Left renal pelvis (tissue), 4 donors: ENCODE results near the gene PTPN23. TPM values are rescaled to one million over a fixed set of nuclear protein-coding genes. Genes with fewer than 3 reads are reported as not detected.

Experiments used
- DNase-seq, 4 donors: peaks; one replicate each; pipeline ENCODE4 v3.0.0-alpha.2; 2013; ENCODE audit warnings: low read depth in 4 of 4, low spot score in 3 of 4
- polyA plus RNA-seq, 4 donors: library from polyadenylated mRNA; unstranded; fragments of 120-200 nt; gene quantifications; one replicate each; pipeline ENCODE4 v1.2.1, GENCODE V29; 2013; ENCODE audit not compliant: insufficient read length in 4 of 4

PTPN23 gene
- polyA plus RNA-seq, 4 donors: 21.3 to 35.0 (median 27.2) TPM

- DNase-seq: no peak
Observed at GRCh38 chr3:47404955-47405790, 24.4 kb downstream of the PTPN23 start.

- DNase-seq: no peak
Observed at GRCh38 chr3:47405820-47406761, 25.3 kb downstream of the PTPN23 start.

DNA sequence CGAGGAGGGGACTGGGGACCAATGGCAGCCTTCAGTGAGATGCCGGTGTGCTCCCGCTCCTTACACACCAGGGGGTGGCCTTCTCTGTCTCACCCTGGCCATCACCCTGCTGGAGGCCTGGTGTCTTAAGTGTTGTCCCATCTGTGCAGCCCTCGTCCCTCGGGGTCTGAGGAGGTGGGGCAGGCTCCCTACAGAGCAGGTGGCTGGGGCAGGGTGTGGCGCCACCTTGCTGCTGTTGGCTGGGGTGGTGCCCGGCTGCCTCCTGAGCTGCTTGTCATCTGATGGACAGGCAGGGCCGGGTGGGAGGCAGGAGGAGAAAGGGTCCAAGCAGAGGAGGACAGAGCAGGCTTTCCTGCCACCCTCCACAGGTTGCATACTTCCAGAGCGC, 25.9 kb downstream of the PTPN23 start:
- DNase-seq: no peak

DNA sequence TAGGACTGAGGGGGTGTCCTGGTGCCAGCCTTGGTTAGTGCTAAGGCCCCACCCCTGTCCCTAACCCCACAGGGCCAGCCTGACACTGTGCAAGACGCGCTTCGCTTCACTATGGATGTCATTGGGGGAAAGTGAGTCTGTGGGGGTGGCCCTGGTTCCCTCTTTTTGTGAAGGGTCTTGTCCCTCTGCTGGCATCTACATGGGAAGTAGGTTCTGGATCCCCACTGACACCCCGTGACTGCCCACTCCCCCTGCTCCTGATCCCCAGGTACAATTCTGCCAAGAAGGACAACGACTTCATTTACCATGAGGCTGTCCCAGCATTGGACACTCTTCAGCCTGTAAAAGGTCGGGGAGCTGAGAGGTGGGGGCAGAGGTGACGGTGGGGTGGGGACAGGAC, 26.4 kb downstream of the PTPN23 start:
- no peak for DNase-seq

- no peak for DNase-seq
Observed at GRCh38 chr3:47407896-47408838, 27.3 kb downstream of the PTPN23 start.

GRCh38 chr3:47408839-47409229, 28.0 kb downstream of the PTPN23 start:
- DNase-seq: no peak

- no peak for DNase-seq
Observed at GRCh38 chr3:47409284-47409683, 28.5 kb downstream of the PTPN23 start.

DNA sequence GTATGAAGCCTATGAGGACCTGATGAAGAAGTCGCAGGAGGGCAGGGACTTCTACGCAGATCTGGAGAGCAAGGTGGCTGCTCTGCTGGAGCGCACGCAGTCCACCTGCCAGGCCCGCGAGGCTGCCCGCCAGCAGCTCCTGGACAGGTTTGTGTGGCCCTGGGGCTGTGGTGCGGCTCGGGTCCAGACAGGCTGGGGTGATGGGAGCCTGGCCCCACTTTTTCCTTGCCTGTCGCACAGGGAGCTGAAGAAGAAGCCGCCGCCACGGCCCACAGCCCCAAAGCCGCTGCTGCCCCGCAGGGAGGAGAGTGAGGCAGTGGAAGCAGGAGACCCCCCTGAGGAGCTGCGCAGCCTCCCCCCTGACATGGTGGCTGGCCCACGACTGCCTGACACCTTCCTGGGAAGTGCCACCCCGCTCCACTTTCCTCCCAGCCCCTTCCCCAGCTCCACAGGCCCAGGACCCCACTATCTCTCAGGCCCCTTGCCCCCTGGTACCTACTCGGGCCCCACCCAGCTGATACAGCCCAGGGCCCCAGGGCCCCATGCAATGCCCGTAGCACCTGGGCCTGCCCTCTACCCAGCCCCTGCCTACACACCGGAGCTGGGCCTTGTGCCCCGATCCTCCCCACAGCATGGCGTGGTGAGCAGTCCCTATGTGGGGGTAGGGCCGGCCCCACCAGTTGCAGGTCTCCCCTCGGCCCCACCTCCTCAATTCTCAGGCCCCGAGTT, 29.0 kb downstream of the PTPN23 start:
- no peak for DNase-seq

GRCh38 chr3:47410417-47410720, 29.5 kb downstream of the PTPN23 start:
- DNase-seq: no peak

DNA sequence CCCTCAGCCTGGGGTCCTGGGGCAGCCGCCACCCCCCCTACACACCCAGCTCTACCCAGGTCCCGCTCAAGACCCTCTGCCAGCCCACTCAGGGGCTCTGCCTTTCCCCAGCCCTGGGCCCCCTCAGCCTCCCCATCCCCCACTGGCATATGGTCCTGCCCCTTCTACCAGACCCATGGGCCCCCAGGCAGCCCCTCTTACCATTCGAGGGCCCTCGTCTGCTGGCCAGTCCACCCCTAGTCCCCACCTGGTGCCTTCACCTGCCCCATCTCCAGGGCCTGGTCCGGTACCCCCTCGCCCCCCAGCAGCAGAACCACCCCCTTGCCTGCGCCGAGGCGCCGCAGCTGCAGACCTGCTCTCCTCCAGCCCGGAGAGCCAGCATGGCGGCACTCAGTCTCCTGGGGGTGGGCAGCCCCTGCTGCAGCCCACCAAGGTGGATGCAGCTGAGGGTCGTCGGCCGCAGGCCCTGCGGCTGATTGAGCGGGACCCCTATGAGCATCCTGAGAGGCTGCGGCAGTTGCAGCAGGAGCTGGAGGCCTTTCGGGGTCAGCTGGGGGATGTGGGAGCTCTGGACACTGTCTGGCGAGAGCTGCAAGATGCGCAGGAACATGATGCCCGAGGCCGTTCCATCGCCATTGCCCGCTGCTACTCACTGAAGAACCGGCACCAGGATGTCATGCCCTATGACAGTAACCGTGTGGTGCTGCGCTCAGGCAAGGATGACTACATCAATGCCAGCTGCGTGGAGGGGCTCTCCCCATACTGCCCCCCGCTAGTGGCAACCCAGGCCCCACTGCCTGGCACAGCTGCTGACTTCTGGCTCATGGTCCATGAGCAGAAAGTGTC, 30.2 kb downstream of the PTPN23 start:
- no peak for DNase-seq

DNA sequence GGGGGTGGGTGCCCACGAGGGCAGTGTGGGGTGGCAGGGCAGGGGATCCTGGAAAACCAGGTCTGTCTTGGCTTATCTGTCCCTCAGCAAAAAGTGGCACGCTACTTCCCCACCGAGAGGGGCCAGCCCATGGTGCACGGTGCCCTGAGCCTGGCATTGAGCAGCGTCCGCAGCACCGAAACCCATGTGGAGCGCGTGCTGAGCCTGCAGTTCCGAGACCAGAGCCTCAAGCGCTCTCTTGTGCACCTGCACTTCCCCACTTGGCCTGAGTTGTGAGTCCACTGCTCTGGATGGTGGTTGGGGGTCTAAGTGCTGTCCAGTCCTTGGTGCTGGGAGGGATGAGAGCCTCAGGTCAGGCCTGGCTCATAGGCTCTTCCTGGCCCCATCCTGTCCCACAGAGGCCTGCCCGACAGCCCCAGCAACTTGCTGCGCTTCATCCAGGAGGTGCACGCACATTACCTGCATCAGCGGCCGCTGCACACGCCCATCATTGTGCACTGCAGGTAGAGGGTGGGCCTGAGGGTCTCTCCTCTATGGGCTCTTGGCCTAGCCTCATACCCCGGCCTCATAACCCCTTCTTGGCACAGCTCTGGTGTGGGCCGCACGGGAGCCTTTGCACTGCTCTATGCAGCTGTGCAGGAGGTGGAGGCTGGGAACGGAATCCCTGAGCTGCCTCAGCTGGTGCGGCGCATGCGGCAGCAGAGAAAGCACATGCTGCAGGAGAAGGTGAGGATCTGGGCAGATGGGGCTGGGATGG, 31.1 kb downstream of the PTPN23 start:
- DNase-seq: no peak

GRCh38 chr3:47412453-47412756, 31.6 kb downstream of the PTPN23 start:
- DNase-seq: no peak

GRCh38 chr3:47412842-47413520, 32.2 kb downstream of the PTPN23 start:
- no peak for DNase-seq

DNA sequence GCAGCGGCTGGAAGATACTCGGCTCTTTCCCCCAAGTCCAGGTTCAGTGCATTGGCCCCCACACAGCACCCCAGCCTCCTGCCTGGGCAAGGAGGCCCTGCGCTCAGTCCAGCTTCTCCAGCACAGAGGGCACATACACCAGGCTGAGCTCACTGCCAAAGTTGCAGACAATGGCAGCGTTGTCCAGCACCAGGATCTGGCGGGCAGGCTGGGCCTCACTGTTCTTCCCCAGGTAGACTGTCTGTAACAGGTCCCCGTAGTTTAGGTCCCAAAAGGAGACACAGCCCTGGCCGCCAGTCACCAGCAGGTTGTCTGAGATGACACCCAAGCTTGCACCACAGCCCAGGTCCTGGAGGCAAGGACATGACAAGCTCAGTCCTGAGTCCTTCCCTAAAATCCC, 32.9 kb downstream of the PTPN23 start:
- no peak for DNase-seq

DNA sequence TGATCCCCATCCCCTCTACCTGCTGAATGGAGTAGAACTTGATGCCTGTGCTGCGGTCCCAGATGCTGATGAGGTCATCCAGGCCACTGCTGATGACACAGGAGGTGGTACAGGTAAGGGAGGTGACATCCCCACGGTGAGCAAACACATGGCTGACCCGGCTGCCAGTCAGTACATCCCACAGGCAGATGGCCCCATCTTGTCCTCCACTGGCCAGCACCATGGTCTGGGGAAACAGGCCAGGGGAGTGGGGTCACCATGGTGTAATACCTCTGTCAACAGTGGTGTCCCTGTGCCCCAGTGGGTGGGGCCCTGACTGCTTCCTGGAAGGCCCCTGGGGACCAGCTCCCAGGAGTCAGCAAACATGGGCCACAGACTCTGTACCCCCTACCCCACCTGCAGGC, 33.3 kb downstream of the PTPN23 start:
- DNase-seq: no peak

- no peak for DNase-seq
Observed at GRCh38 chr3:47414666-47415587, 34.1 kb downstream of the PTPN23 start.

- DNase-seq: no peak
Observed at GRCh38 chr3:47416041-47416440, 35.2 kb downstream of the PTPN23 start.
